Stomach (tissue), 9 donors: ENCODE measurements around the gene MAGI1. TPM values are rescaled to one million over a fixed set of nuclear protein-coding genes. Genes with fewer than 3 reads are reported as not detected.
A peak's percentile ranks its signal among the peaks of the same experiment; 100 is the strongest.

ENCODE experiments used
- DNase-seq, 2 donors: peaks; one replicate each; pipeline versions ENCODE4 v3.0.0 to v3.0.0-alpha.2; 2013 to 2019
- H3K27ac ChIP-seq, 5 donors: fragments of 200-600 bp in 4 of 5; sonication (generic) in 4 of 5; one replicate each; pipeline ENCODE4 v1.5.1; 2013 to 2019; ENCODE audit warnings: mild to moderate bottlenecking in 1 of 5, moderate library complexity in 1 of 5
- H3K27me3 ChIP-seq, 3 donors: fragments of 200-600 bp; sonication (generic); one replicate each; pipeline ENCODE4 v1.5.1; 2017 to 2019; ENCODE audit warnings: mixed run types in 1 of 3
- H3K36me3 ChIP-seq, 4 donors: fragments of 200-600 bp; sonication (generic); 1 replicate in 3 of 4; 2 replicates in 1 of 4; pipeline ENCODE4 v1.5.1; 2016 to 2019
- H3K4me1 ChIP-seq, 4 donors: fragments of 200-600 bp; sonication (generic); one replicate each; pipeline ENCODE4 v1.5.1; 2016 to 2019
- H3K4me3 ChIP-seq, 4 donors: fragments of 200-600 bp; sonication (generic) in 3 of 4; one replicate each; pipeline ENCODE4 v1.5.1; 2016 to 2019; ENCODE audit warnings: mild to moderate bottlenecking in 1 of 4
- H3K9me3 ChIP-seq, 4 donors: fragments of 200-600 bp; sonication (generic); one replicate each; pipeline ENCODE4 v1.5.1; 2016 to 2019
- EP300 ChIP-seq: sonication (generic); formaldehyde crosslinking; IDR thresholded peaks from one replicate; pipeline ENCODE4 v1.6.1; 2017; ENCODE audit warnings: antibody characterized with exemption
- POLR2A ChIP-seq, 4 donors: fragments of 450-650 bp; IDR thresholded peaks; one replicate each; pipeline ENCODE4 v1.6.1; 2016; ENCODE audit warnings: antibody characterized with exemption in 4 of 4, control low read depth in 2 of 4, mild to moderate bottlenecking in 1 of 4, moderate library complexity in 1 of 4
- POLR2AphosphoS5 ChIP-seq, 3 donors: sonication (generic); formaldehyde crosslinking; IDR thresholded peaks; one replicate each; pipeline ENCODE4 v1.6.1; 2016; ENCODE audit warnings: antibody characterized with exemption in 3 of 3
- WGBS, 5 donors: extraction: QIAGEN DNeasy Blood & Tissue Kit in 3 of 5; methylation state at CpG; one replicate each; pipeline versions ENCODE4 v1.1.5 to v1.1.7; 2013 to 2018; 5-methylcytosine and 5-hydroxymethylcytosine counted together
- intact Hi-C: fragments of 100-400 bp; cut with DNase I; formaldehyde crosslinking; loops from one replicate; pipeline ENCODE4 v1.15.1; 2023; ENCODE audit warnings: low total_unique reads
- polyA plus RNA-seq, 3 donors: library from polyadenylated mRNA; stranded (reverse); fragments of 200-250 nt; gene quantifications; one replicate each; pipeline ENCODE4 v1.2.3, GENCODE V29; 2013
- total RNA-seq, 5 donors: library from RNA; depleted of rRNA; stranded (reverse); fragments of >200 nt; gene quantifications; one replicate each; pipeline versions ENCODE4 v1.1.0 to v1.2.3, GENCODE V29; 2014 to 2016
- TF ChIP-seq, protein P1 (sequence below), 7 experiments: fragments of 450-650 bp in 4 of 7; fragments of 200-600 bp in 3 of 7; sonication (generic) in 3 of 7; IDR thresholded peaks; one replicate each; pipeline ENCODE4 v1.5.1; 2016 to 2019; ENCODE audit warnings: antibody characterized with exemption in 7 of 7, control low read depth in 2 of 7, mild to moderate bottlenecking in 1 of 7
- donor health status: healthy with polysubstance abuse.
- donor health status: Bipolar disorder and iron deficiency.
- donor health status: healthy.

The MAGI1 gene
- total and polyA plus RNA-seq, 8 donors, result 5.7 to 237 (median 84.8) TPM

DNA sequence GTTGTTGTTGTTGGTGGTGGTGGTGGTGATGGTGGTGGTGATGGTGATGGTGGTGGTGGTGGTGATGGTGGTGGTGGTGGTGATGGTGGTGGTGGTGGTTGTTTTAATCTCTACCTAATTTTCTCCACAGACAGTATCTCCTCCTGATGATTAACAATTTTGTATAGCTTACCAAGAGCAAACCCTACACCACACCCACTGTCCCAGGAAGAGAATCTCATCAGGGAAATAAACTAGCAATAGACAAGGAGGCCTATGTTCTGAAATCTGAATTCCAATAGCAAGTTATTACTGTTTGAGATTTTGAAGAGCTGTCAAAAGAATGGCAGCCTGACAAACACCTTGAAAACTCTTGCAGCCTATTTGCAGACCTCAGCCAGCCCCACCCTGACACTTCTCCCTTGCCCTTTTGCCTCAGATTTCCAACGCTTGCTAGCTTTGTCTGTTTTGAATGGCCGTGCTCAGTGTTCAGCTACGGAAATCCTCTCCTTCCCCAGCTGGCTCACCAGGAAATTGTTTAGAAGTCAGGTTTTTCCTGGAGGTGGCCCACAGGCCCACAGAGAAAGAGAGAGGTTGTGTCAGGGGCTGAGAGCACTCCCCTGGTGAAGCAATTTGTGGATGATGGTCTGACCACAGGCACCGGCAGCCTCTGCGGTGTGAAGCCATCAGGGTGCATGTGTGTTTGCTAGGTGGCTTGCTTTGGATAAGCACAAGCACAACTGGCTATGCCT lies 101.6 kb downstream of the MAGI1 start:
- Histone ChIP-seq H3K27me3 (no peaks in the 10 kb centered on the region), H3K36me3 (no peaks in the 10 kb centered on the region), H3K9me3 (peaks cover 0 to 10% (median 2%) of the 10 kb centered on the region in 4 donors), H3K27ac (peak overlapping the region in 4 of 5 donors; percentile 48 to 68 (median 54)), H3K4me3 (no peak overlapping the region), H3K4me1 (peaks cover 12 to 34% (median 30%) of the 10 kb centered on the region in 4 donors)
- TF ChIP-seq EP300 (no peak), POLR2A (IDR thresholded peaks at IDR 0.05) (no peak), POLR2AphosphoS5 (IDR thresholded peaks at IDR 0.05) (no peak)
- TF ChIP-seq, protein P1, sequence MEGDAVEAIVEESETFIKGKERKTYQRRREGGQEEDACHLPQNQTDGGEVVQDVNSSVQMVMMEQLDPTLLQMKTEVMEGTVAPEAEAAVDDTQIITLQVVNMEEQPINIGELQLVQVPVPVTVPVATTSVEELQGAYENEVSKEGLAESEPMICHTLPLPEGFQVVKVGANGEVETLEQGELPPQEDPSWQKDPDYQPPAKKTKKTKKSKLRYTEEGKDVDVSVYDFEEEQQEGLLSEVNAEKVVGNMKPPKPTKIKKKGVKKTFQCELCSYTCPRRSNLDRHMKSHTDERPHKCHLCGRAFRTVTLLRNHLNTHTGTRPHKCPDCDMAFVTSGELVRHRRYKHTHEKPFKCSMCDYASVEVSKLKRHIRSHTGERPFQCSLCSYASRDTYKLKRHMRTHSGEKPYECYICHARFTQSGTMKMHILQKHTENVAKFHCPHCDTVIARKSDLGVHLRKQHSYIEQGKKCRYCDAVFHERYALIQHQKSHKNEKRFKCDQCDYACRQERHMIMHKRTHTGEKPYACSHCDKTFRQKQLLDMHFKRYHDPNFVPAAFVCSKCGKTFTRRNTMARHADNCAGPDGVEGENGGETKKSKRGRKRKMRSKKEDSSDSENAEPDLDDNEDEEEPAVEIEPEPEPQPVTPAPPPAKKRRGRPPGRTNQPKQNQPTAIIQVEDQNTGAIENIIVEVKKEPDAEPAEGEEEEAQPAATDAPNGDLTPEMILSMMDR (IDR thresholded peaks at IDR 0.05), result no peak
- WGBS, 5 donors, result 16 to 37% (median 33%) methylated on average over 5 of the region's 5 CpGs
- DNase-seq, result peak in 1 of 2 donors; percentile 53
- intact Hi-C loops, result no loop called here

DNA sequence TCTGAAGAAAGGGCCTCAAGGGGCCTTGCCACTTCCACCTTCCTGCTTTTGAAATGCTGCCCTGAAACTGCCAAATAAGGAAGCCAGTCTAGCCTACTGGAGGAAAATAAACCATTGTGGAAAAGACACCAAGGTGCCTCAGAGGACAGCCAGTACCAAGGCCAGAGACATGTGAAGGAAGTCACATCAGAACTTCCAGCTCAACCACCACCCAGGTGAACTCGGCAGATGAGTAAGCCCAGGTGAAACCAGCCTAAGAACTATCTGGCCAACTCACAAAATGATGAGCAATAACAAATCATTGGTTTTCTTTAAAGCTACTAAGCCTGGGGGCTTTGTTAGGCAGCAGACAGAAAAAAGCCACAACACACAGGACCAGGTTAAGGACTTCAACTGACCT lies 103.0 kb downstream of the MAGI1 start:
- H3K4me1 ChIP-seq, result peaks cover 12 to 36% (median 24%) of the 10 kb centered on the region in 4 donors
- intact Hi-C loops, result no loop called here
- no peaks in the 10 kb centered on the region for H3K27me3 ChIP-seq
- 73 to 88% (median 79%) methylated on average over 1 of the region's 1 CpG for WGBS, 5 donors
- no peak for DNase-seq
- H3K36me3 ChIP-seq, result no peaks in the 10 kb centered on the region
- H3K27ac ChIP-seq, result peak overlapping the region; percentile 0 to 65 (median 26)
- TF ChIP-seq EP300, result no peak
- no peak for TF ChIP-seq POLR2A (IDR thresholded peaks at IDR 0.05)
- no peak for TF ChIP-seq POLR2AphosphoS5 (IDR thresholded peaks at IDR 0.05)
- TF ChIP-seq, protein P1 (IDR thresholded peaks at IDR 0.05), result no peak
- peaks cover 0 to 10% (median 2%) of the 10 kb centered on the region in 4 donors for H3K9me3 ChIP-seq
- no peak overlapping the region for H3K4me3 ChIP-seq

DNA sequence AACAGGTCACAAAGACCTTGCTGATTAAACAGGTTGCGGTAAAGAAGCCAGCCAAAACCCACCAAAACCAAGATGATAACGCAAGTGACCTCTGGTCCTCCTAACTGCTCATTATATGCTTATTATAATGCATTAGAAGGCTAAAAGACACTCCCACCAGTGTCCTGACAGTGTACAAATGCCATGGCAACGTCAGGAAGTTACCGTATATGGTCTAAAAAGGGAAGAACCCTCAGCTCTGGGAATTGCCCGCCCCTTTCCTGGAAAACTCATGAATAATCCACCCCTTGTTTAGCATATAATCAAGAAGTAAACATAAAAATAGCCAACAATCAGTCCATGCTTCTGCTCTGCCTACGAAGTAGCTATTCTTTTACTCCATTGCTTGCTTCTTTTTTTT lies 108.1 kb downstream of the MAGI1 start:
- Histone ChIP-seq H3K9me3 (peaks cover 0 to 10% (median 2%) of the 10 kb centered on the region in 4 donors), H3K4me1 (peaks cover 18 to 61% (median 28%) of the 10 kb centered on the region in 4 donors), H3K27me3 (no peaks in the 10 kb centered on the region), H3K36me3 (no peaks in the 10 kb centered on the region), H3K4me3 (no peak overlapping the region), H3K27ac (peak overlapping the region in 1 of 5 donors; percentile 38)
- intact Hi-C loops, result no loop called here
- 64 to 90% (median 74%) methylated on average over 6 of the region's 6 CpGs for WGBS, 5 donors
- no peak for DNase-seq
- no peak for TF ChIP-seq POLR2AphosphoS5 (IDR thresholded peaks at IDR 0.05)
- TF ChIP-seq POLR2A (IDR thresholded peaks at IDR 0.05), result no peak
- TF ChIP-seq EP300, result no peak
- TF ChIP-seq, protein P1 (IDR thresholded peaks at IDR 0.05), result no peak

DNA sequence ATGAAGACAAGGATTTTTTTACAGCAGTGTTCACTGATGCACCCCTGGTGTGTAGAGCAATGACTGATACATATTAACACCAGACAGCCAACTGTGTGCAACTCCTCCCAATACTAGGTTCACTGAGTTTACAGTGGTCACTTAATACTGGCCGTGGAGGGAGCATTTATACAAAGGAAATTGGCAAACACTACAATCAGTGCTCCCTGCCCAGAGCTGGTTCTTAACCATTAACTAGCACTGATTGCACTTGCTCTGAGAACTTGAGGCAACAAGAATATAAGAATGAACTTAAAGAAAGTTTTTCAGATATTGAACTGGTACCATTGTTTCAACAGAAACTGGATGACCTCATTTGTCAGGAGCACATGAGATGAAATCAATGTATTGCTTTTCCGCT lies 110.6 kb downstream of the MAGI1 start:
- H3K36me3 ChIP-seq, result no peaks in the 10 kb centered on the region
- 23 to 45% (median 35%) methylated on average over 2 of the region's 2 CpGs for WGBS, 5 donors
- no peaks in the 10 kb centered on the region for H3K27me3 ChIP-seq
- intact Hi-C loops, result no loop called here
- no peak overlapping the region for H3K4me3 ChIP-seq
- peaks cover 0 to 4% (median under 1%) of the 10 kb centered on the region in 4 donors for H3K9me3 ChIP-seq
- H3K27ac ChIP-seq, result peak overlapping the region; percentile 60 to 82 (median 67)
- H3K4me1 ChIP-seq, result peaks cover 18 to 64% (median 29%) of the 10 kb centered on the region in 4 donors
- peak; percentile 58 to 80 for DNase-seq
- TF ChIP-seq POLR2AphosphoS5 (IDR thresholded peaks at IDR 0.05) (peak in 2 of 3 donors; percentile 20 to 55), EP300 (no peak)
- TF ChIP-seq, protein P1 (IDR thresholded peaks at IDR 0.05), result no peak
